Measurements from ENCODE around the gene WWTR1. TPM values are rescaled to one million over a fixed set of nuclear protein-coding genes. Genes with fewer than 3 reads are reported as not detected.

The WWTR1 gene
- total and polyA plus RNA-seq, 2 experiments from 2014 or later, result 25.1 to 26.2 TPM

- Histone ChIP-seq H3K36me3 (ENCODE audit: insufficient read depth) (peaks cover 10% of the 10 kb centered on the region; the same call in 1 of the 2 replicates), H3K4me3 (no peak overlapping the region), H3K79me2 (replicated peaks; ENCODE audit: insufficient read depth) (peaks cover 4% of the 10 kb centered on the region; the same call in 1 of the 2 replicates), H3K9me2 (ENCODE audit: insufficient read depth) (no peaks in the 10 kb centered on the region), H3K27ac (ENCODE audit: low read depth) (no peak overlapping the region), H3K27me3 (ENCODE audit: insufficient read depth) (no peaks in the 10 kb centered on the region), H2AFZ (no peak overlapping the region), H3F3A (replicated peaks; ENCODE audit: low read depth) (no peaks in the 10 kb centered on the region), H3K4me1 (ENCODE audit: insufficient read depth) (peaks cover 7% of the 10 kb centered on the region; the same call in 1 of the 2 replicates), H3K4me2 (no peak overlapping the region), H4K20me1 (replicated peaks; ENCODE audit: insufficient read depth) (no peaks in the 10 kb centered on the region; the same call in 1 of the 2 replicates)
- TF ChIP-seq POLR2AphosphoS5 (IDR thresholded peaks at IDR 0.05; ENCODE audit: low read depth) (no peak), JUNB (IDR thresholded peaks at IDR 0.05; ENCODE audit: unreplicated experiment) (no peak), EZH2 (IDR thresholded peaks at IDR 0.05; ENCODE audit: low read depth, unreplicated experiment) (no peak), CREB1 (CRISPR knock-in tag; IDR thresholded peaks at IDR 0.05; ENCODE audit: low read depth) (no peak), REST (IDR thresholded peaks at IDR 0.05; ENCODE audit: unreplicated experiment) (no peak)
- Mint-ChIP-seq H3K4me3 (no peak overlapping the region), H3K9me3 (no peaks in the 10 kb centered on the region), H3K27ac (peak overlapping the region; percentile 33; the same call in 1 of the 2 replicates), H3K36me3 (ENCODE audit: low read depth) (peaks cover 16% of the 10 kb centered on the region; the same call in 1 of the 3 replicates), H3K4me1 (peaks cover 11% of the 10 kb centered on the region; the same call in 2 of the 3 replicates), H3K27me3 (ENCODE audit: insufficient read depth, low read depth, poor library complexity) (no peaks in the 10 kb centered on the region)
- DNase-seq (ENCODE audit: low spot score) (no peak), ATAC-seq (no peak)
Observed at GRCh38 chr3:149523512-149524299, 134.1 kb downstream of the WWTR1 start.

GRCh38 chr3:149519912-149520311 lies 137.9 kb downstream of the WWTR1 start:
- Histone ChIP-seq H3K36me3 (ENCODE audit: insufficient read depth) (peaks cover 10% of the 10 kb centered on the region; the same call in 1 of the 2 replicates), H3K27me3 (ENCODE audit: insufficient read depth) (no peaks in the 10 kb centered on the region), H4K20me1 (replicated peaks; ENCODE audit: insufficient read depth) (no peaks in the 10 kb centered on the region; the same call in 1 of the 2 replicates), H3K79me2 (replicated peaks; ENCODE audit: insufficient read depth) (no peaks in the 10 kb centered on the region), H3K27ac (ENCODE audit: low read depth) (no peak overlapping the region), H3K9me2 (ENCODE audit: insufficient read depth) (no peaks in the 10 kb centered on the region), H3K4me2 (no peak overlapping the region), H3K4me1 (ENCODE audit: insufficient read depth) (no peaks in the 10 kb centered on the region), H3F3A (replicated peaks; ENCODE audit: low read depth) (no peaks in the 10 kb centered on the region), H2AFZ (no peak overlapping the region), H3K4me3 (no peak overlapping the region)
- Mint-ChIP-seq H3K27me3 (ENCODE audit: insufficient read depth, low read depth, poor library complexity) (no peaks in the 10 kb centered on the region), H3K9me3 (no peaks in the 10 kb centered on the region), H3K36me3 (ENCODE audit: low read depth) (peaks cover 8% of the 10 kb centered on the region; the same call in 1 of the 3 replicates), H3K27ac (no peak overlapping the region), H3K4me3 (no peak overlapping the region), H3K4me1 (no peaks in the 10 kb centered on the region)
- DNase-seq (ENCODE audit: low spot score) (no peak), ATAC-seq (no peak)
- no peak for TF ChIP-seq JUNB (IDR thresholded peaks at IDR 0.05; ENCODE audit: unreplicated experiment)
- TF ChIP-seq POLR2AphosphoS5 (IDR thresholded peaks at IDR 0.05; ENCODE audit: low read depth), result no peak
- TF ChIP-seq CREB1 (CRISPR knock-in tag; IDR thresholded peaks at IDR 0.05; ENCODE audit: low read depth), result no peak
- no peak for TF ChIP-seq ETS1 (IDR thresholded peaks at IDR 0.05)
- TF ChIP-seq ZNF331 (CRISPR knock-in tag; IDR thresholded peaks at IDR 0.05; ENCODE audit: low read depth), result no peak
- no peak for TF ChIP-seq EZH2 (IDR thresholded peaks at IDR 0.05; ENCODE audit: low read depth, unreplicated experiment)
- TF ChIP-seq STAT1 (IDR thresholded peaks at IDR 0.05; ENCODE audit: unreplicated experiment), result no peak
- TF ChIP-seq EZH2phosphoT487 (IDR thresholded peaks at IDR 0.05; ENCODE audit: unreplicated experiment), result no peak

Measured in GM23338 (cell line).